Activated CD8-positive, alpha-beta memory T cell treated with anti-CD3 and anti-CD28 coated beads for 48 hours (primary cell): ENCODE results near the gene FOXO6.
"Not testable (repeated sequence)": the region's sequence is repeated elsewhere in the genome, so short reads cannot be mapped to it uniquely, and the experiment has no call there.

Experiments
- DNase-seq, 3 experiments: peaks; one replicate each; pipeline ENCODE4 v3.0.0-alpha.2; 2020; ENCODE audit warnings: low read depth in 2 of 3, low spot score in 2 of 3

Gene FOXO6

GRCh38 chr1:41328780-41329640, 32.2 kb upstream of the FOXO6 start:
- no peak for DNase-seq

- DNase-seq, result no peak
These were observed 31.3 kb upstream of the FOXO6 start for GRCh38 chr1:41329662-41330587.

DNA sequence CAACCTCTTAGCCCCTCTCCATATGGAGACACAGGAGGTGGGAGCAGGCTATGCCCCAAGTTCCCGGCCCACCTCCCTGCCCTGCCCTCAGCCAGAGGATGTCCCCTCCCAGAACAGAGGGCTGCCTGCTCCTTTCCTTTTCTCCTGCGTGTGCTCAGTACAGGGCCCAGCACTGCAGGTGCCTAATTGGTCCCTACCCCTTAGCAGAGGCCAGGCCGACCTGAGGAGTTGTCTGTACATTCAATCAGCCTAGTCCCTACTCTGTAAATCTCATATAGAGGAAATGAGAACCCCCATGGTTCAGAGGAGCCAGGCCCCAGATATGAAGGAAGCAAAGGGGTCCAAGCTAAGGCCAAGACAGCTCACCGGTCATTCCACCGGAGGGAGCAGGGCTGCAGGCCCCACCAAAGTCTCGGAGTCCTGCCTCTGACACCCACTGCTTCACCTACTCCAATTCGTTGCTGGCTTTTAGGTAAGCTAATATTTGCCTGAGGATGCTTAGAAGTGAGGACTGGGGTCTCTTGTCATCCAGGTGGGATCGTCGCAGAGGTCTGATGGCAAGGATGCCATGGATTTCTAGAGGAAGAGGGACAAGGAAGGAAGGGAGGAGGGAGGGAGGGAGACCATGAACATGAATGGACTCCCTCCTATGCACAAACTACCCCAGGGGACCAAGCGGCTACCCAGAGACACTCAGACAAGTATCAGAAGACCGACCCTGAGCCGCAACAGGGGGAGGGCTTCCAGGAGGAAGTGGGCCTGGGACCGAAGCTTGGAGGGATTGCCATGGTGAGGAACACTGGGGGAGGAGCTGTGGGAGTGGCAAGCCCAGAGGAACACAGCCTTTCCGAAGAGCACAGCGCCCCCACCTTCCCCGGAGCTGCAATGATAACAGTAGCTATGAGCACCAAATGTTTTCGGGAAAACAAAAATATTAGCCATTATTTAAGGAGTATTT, 30.4 kb upstream of the FOXO6 start:
- DNase-seq, result no peak

- no peak for DNase-seq
These were observed 29.7 kb upstream of the FOXO6 start for GRCh38 chr1:41331546-41331917.

- not testable (repeated sequence) for DNase-seq
These were observed 29.1 kb upstream of the FOXO6 start for GRCh38 chr1:41332161-41332560.

GRCh38 chr1:41333146-41333784, 28.0 kb upstream of the FOXO6 start:
- no peak for DNase-seq

DNA sequence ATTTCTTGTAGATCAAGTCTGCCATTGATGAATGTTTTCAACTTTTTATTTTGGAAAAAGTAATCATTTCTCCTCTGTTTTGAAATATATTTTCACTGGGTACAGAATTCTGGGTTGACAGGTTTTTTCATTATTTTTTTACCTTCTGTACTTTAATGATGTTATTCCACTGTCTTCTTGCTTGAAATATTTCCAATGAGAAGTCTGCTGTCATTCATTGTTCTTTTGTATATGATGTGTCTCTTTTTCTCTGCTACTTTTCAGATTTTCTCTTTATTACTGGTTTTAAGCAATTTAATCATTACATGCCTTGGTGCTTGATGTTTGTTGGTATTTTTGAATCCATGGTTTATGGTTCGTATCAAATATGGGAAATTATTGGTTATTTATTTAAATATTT, 22.4 kb upstream of the FOXO6 start:
- no peak for DNase-seq

- no peak for DNase-seq
These were observed 20.4 kb upstream of the FOXO6 start for GRCh38 chr1:41340655-41341364.

DNA sequence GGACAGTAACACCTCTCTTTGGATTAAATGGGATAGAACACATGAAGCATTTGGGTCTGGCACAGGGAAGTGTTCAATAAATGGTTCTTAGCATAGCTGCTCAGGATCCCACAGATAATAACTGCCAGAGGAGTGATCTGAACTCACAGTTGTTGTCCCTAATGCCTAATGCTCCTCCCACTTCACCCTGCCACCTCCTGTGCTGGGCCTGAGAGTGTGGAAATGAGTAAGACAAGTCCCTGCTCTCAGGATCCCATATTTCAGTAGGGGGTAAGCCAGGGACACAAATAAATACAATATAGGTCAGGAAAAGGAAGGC, 19.9 kb upstream of the FOXO6 start:
- DNase-seq, result no peak

DNA sequence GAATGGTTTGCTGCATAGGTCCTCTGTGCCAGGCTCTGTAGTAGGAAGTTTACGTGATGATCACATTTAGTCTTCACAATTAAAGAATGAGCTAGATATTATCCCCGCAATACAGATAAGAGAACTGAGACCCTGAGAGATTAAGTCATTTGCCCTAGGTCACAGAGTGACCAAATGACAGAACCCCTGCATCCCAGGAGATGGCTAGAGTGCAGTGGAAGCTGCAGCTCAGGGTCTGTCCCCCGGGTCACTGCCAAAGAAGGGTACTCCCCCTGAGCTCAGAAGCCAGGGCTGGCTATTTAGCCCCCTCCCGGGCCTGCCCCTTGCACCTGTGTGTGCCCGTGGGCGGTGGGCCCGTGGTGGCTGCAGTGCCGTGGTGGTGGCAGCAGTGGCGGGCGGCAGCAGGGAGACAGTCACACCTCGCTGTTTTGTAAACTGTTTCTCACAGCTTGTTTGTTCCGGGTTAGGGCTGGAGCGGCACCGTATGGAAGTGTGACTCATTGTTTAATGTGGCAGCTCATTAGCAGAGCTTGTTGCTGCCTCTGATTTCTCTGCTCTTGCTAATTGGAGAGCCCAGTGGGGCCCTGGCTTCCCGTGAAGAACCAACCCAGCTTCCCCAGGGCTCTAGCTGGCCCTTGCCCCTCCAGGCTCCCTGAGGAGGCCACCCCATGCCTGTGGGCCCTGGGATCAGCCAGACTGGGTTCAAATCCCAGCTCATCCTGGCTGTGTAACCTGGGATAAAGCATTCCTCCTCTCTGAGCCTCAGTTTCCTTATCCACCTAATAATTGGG, 19.3 kb upstream of the FOXO6 start:
- no peak for DNase-seq

GRCh38 chr1:41342774-41343355, 18.4 kb upstream of the FOXO6 start:
- no peak for DNase-seq

DNA sequence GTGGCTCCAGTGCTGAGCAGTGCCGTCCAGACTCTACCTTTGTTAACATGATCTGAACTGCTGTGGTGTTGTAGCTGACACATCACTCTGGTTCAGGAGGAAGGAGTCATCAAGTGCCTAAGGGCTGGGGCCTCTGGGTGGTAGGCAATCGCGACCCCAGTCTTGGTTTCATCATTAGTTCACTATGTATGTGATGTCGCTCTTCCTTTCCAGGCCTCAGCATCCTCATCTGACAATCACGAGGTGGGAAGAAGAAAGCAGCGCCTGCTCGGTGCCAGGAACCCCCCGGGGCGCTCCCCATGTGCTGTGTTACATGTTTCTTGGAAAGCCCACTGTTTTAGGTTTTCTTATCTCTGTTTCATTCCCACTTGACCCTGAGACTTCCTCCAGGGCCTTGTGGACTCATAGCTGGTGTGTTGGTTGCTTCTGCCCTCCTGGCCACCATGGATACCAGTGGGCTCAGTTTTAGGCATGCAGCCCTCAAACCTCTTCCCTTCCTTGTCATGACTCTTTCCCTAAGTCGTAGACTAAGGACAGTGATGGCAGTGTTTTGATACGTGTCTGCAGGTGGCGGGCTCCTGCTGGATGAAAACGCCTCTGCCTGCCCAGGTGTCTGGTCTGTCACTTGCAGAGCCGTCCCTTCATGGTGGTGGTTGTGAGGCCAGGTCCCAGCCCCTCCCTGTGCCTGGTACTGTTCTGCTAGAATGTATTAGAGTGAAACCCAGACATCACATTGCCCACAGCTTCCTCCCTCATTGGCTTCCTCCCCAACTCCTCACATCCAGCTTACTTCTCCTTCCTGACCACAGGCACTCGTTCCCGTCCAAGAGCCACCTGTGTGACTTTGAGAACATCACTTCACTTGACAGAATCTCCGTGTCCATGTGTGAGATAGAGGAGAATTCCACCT, 17.2 kb upstream of the FOXO6 start:
- DNase-seq, result no peak

DNA sequence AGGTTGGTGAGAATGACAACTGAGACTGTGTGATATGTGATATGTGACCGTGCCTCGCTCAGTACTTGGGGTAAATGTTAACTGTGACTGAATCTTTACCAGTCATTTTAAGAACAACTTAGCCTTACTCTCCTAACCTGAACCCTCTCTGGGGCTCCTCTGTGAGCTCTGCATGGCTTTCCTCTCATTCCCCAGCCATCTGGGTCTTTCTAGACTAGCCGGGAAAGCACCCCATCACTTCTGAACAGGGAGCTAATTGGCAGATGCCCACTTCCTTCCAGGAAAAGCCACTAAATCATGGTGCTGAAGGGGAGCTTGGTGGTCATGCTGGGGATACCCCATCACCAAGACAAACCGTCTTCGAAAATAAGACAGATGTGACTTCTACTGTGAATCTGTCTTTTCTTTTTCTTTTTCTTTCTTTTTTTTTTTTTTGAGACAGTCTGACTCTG, 16.5 kb upstream of the FOXO6 start:
- DNase-seq, result no peak

DNA sequence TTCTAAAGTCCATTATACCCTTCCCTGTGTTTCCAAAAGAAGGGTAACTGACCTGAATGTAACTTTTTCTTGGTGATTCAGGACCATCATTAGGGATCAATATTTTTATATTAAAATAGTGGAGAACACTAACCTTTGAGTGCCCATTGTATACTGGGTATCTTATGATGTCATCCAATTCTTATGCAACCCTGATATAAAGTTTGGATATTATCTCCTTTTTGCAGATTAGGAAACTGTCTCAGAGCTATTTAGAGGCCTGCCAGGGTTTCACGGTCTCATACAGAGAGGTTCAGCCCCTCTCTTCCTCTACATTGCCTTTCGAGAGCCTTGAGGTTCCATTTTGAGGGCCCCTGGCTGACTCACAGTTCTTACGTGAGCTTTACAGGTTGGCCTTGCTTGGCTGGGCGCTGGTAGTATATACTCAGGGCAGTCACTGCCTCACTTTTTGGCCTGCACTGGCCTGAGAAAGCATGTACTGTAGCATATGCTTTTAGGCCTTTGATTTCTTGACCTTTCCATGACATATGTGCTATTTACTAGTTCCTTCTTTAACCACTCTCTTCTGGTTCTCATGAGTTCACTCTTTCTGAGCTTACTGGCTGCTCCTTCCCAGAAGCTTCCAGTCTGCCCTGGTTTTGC, 15.7 kb upstream of the FOXO6 start:
- no peak for DNase-seq

DNA sequence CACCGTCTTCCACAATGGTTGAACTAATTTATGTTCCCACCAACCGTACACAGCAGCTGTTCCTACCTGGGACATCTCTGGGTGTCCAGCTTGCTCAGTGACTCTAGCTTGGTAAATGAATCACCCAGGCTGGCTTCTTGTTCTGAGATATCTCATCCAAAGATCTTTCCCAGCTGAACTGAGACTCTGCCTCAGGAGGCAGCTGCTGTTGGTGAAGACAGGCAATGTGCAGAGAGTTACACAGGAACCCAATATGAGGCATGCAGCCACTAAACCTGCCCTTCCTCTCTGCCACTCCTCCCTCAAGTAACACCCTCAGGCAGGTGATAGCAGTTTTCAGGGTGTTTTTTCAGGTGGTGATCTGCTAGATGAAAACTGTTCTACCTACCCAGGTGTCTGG, 14.0 kb upstream of the FOXO6 start:
- no peak for DNase-seq

DNA sequence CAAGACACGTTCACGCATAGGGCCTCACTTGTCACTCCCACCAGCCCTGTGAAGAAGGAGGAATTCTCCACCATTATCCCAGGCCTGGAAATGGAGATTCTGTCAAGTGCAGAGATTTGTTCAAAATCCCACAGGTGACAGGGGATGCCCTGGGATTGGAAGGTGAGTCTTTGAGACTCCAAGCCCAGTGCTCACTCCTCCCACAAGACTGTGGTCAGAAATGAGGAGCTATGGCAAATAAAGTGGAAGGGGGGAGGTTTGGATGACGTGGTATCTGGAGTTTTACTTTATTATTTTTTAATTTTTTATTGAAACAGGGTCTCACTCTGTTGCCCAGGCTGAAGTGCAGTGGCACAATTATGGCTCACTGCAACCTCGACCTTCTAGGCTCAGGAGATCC, 12.8 kb upstream of the FOXO6 start:
- DNase-seq, result no peak

DNA sequence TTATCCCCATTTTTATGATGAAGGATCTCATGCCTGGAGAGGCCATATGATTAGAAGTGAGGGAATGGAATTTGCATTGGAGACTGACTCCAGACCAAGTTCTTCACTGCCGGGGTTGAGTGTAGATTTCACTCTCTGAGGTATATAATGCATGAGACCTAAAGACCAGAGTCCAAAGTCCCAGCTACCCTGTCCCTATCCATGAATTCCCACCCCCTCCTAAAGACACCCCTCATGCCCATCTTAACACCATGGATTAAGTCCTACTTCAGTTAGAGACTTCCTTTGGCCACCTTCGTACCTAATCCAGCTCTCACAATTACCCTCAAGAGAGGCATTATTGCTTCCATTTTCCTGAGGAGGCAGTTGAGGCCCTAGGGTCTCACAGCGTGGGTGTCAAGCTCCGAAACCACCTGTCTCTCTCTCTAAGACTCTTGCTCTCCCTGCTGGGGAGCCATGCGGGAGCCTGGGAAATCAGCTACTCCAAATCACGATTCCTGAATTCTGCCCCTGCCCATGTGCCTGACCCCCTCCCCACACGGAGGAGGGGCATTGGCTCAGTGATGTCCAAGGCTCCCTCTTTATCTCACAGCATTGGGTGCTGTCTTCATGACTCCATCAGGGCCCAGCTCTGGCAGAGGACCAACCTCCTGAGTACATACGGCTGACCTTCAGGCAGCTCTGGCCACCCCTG, 11.7 kb upstream of the FOXO6 start:
- DNase-seq, result no peak
